Pons (tissue), 1 donor: ENCODE measurements around the gene CTNND2.
"Not testable (repeated sequence)": the region's sequence is repeated elsewhere in the genome, so short reads cannot be mapped to it uniquely, and the experiment has no call there.

Experiments used
- DNase-seq: peaks from one replicate; pipeline ENCODE4 v3.0.0-alpha.2; 2016; ENCODE audit warnings: low spot score

Gene CTNND2

GRCh38 chr5:11873587-11873986 is 30.7 kb downstream of the CTNND2 start:
- no peak for DNase-seq

DNA sequence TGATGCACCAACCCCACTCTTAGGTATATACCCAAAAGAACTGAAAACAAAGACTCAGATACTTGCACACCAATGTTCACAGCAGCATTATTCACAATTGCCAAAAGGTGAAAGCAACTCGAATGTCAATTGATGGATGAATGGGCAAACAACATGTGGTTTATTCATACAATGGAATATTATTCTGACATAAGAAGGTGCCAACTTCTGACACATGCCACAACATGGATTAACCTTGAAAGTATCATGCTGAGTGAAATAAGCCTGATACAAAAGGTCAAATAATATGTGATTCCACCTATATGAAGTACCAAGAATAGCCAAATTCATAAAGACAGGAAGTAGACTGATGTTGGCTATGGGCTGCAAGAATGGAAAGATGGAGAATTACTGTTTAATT is 35.0 kb downstream of the CTNND2 start:
- no peak for DNase-seq

GRCh38 chr5:11863911-11864310 is 40.3 kb downstream of the CTNND2 start:
- DNase-seq = no peak

DNA sequence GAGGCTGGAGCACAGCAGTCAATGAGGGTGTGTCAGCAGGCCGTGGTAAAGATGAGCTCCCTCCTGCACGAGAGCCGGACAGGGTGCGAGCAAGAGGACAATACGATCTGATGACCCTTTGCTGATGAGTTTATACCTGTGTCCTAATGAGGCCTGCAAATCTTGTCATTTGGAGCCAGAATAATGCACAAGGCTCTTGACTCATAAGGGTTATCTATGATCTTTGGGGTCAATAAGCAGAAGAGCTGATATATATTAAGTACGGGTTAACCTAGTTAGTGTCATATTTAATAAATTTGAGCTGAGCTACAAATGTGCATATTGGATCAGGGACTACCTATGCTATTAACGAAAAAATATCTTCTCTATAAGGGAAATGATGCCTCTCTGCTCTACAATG is 46.9 kb downstream of the CTNND2 start:
- DNase-seq = no peak

GRCh38 chr5:11854936-11855335 is 49.3 kb downstream of the CTNND2 start:
- no peak for DNase-seq

- DNase-seq = no peak
These were observed 50.5 kb downstream of the CTNND2 start for GRCh38 chr5:11853796-11854195.

DNA sequence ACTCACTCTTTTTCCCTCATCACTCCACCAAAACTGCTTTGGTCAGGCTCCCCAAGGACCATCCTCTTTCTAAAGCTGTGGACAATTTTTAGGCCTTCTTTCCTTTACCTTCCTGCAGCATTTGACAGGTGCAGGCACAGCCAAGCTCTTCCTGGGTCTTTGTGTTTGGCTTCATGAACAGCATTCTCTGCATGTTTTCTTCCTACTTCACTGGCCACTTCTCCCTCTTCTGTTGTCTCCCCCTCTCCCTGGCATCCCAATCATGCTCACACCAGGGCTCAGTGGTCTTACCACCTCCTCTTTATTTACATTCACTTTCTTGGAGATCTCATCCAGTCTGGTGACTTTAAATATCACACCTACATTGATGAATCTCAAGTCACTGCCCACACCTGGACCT is 51.1 kb downstream of the CTNND2 start:
- no peak for DNase-seq

DNA sequence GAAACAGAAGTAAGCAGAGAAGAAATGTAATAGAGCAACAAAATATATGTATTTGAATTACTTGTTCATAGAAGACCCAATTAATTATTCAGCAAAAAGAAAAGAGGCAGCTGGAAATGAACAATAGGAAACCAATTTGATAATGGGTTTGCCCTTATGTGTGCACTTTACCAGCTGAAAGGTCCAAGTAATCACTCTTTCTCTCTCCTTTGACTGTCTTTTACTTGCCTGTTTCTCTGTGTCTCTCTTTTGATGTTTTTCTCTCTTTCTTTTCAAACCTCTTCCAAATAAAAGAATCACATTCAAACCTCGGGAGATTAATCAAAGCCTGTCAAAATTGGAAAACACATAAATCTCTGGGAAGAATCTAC is 51.5 kb downstream of the CTNND2 start:
- no peak for DNase-seq

GRCh38 chr5:11851965-11852716 is 52.1 kb downstream of the CTNND2 start:
- no peak for DNase-seq

DNA sequence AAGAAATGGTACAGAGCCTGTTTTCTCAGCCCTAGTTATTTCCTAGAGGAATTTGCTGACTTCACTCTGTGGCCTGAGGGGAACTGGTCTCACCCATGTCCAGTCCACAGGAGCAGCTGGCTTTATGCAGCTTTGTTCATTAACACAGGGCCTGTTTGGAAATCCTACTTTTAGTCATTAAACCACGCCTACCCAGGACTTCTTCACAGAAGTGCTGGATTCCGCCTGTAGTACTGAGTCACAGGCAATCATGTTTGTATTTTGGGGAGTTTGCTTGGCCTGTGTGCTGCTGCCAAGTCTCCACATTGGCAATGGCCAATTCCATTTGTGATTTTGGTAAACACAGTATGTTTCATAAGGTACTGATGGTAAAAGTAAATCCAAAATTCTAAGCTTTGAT is 52.8 kb downstream of the CTNND2 start:
- DNase-seq = no peak

DNA sequence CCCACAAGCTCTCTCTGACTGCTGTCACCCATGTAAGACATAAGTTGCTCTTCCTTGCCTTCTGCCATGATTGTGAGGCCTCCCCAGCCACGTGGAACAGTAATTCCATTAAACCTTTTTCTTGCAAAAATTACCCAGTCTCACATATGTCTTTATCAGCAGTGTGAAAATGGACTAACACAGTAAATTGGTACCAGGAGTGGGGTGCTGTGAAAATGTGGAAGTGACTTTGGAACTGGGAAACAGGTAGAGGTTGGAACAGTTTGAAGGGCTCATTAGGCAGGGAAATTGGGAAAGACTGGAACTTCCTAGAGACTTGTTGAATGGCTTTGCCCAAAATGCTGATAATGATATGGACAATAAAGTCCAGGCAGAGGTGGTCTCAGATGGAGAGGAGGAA is 75.7 kb downstream of the CTNND2 start:
- DNase-seq = not testable (repeated sequence)

DNA sequence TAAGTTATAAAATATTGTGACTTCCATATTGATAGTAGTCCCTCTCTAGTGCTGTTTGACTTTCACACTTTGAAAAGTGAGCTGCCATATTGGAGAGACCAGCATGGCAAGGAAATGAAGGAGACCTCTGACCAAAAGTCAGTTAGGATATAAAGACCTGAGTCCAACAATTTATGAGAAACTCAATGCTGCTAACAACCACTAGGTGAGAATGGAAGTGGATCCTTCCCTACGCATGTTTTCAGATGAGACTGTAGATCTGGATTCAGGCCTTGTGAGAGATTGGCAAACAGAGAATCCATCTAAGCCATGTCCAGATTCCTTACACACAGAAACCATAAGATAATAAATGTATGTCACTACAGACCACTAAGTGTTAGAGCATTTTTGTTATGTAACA is 81.6 kb downstream of the CTNND2 start:
- DNase-seq = no peak

DNA sequence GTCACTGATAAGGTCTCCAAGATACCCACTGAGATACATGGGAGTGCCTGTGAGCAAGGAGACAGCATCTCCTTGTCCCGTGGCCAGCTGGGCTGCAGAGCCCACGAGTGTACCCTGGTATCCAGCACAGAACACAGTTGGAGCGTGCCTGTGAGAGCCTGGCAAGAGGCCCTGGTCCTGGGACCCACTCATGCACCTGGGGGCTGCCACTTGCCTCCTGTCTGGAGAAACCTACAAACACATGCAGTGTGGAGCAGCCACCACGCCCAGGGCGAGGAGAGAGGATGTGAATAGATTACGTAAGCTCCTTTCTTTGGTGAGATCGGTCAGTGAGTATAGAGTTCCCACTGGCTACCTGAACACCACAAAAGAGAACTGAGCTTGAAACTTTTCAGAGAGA is 88.3 kb downstream of the CTNND2 start:
- no peak for DNase-seq

DNA sequence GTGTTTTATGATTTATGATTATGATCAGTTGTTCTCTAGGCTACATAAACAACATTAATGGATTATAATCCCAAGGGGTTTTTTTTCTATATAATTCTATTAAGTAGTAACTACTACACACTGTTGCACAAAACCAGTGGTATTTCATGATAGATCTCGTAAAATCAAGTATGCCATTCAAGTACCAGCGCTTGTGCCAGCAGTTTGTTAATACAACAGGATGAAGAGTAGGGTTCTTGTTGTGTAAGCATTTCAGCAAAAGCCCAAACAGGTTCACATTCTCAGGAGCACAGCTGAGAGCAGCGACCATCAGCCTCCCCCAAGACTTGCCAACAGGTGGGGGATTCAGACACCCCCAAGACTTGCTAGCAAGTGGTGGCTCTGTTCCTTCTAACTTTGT is 88.8 kb downstream of the CTNND2 start:
- no peak for DNase-seq

DNA sequence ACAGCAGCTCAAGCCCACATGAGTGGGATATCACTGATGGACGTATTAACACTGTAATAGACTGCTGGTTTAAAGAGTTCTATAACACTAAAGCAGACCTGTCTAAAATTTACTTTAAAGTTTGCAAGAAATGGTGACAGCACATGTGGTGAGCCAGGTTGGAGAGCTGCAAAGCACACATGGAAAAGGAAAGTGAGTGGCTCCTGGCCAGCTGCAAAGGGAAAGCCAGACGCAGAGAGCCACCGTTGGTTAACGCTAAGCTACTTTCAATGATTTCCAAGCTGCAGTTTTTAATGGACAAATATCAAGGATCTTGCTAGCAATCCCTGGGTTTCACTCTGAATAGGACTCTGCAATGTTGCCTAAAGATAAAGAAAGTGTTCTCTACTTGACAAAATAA is 89.9 kb downstream of the CTNND2 start:
- DNase-seq = no peak

GRCh38 chr5:11809407-11809806 is 94.8 kb downstream of the CTNND2 start:
- DNase-seq = no peak

DNA sequence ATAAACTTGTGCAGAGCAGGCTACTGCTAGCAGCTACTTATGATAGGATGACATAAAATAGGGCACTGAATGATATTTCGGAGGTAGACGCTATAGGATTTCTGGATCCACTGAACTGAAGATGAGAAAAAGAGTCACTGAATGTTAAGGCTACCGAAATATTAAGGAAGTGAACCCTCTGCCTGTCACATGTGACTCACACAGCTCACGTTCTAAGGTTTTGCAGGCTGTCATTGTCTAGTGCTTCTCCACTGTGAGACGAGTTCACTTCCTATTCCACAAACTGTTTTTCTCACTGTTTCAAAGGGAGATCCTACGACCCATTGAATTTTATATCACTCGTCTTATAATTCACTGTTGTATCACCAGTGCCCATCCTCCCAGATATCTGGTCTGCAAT is 100.8 kb downstream of the CTNND2 start:
- no peak for DNase-seq

DNA sequence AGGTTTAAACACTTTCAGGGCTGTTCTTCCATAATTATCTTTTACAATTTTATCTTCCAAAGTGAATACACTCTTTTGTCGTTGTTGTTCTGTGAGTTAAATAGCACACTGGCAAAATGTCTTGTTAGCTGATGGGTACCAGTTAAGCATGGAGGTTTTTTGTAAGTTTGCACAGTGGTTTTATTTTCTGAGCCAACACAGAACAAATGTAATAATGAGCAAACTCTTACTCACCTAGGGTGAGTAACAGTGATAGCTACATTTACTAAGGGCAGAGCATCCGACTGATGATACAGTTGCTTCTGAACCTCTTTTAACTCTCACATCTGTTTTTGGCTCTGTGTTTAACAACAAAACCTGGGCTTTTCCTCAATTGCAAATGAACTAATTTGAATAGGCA is 103.2 kb downstream of the CTNND2 start:
- no peak for DNase-seq

DNA sequence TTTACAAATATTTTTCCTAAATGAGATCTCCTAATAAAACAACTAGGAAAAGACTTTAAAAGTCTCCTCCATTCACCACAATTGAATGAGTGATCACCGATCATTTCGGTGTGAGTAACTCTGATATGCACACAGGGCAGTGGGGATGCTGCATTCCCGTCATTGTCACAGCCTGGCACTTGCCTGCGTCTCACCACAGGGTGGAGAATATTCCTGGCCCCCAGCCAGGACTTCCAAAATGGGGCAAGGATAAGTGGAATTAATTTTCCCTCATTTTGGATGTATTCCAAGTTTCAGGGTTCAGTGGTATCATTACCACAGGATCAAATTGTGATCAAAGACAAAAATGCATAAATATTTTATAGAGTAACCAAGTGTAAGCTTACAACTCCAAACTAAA is 107.1 kb downstream of the CTNND2 start:
- DNase-seq = peak; percentile 42

DNA sequence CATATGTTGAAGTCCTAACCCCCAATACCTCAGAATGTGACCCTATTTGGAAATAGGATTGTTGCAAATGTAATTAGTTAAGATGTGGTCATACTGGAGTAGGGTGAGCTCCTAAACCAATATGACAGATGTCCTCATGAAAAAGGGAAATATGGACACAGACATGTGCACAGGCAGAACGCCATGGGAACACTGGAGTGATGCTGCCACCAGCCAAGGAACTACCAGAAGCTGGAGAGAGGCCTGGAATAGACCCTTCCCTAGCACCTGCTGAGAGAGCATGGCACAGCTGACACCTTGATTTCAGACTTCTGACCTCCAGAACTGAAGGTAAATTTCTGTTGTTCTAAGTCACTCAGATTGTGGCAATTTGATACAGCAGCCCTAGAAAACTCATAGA is 110.8 kb downstream of the CTNND2 start:
- no peak for DNase-seq

DNA sequence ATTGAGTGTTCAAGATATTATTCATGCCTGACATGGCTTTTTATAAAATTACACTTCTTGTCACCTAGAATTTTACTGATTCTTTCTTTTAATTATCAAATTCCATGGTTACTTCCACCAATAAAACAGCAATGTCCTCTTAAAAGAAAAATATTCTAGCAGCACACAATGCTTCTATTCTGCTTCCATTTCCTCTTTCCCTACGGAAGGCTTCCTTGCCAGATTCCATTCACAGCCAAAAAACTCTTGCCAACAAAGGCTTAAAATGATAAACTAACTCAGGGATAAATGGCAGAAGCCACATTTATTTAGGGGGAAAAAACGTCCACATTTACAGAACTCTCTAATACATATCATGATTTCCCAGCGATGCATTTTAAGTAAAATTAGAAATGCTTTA is 111.6 kb downstream of the CTNND2 start:
- peak; percentile 57 for DNase-seq

DNA sequence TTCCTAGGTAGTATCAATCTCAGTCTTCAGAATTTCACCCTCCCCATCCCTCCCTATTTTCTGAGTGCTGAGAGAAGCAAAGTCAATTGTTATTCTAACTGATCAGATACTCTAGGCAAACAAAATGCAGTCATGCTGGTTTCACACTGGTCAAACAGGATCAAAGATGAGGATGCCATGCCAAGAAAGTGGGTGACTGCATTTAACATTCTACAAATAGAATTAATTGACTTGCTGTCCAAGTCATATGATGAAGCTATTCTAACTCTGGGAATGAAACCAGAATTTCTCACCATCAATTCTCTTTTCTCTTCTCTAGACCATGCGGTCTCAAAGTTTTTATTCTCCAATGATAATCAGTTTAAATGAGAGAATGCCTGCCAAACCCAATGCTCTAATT is 112.5 kb downstream of the CTNND2 start:
- DNase-seq = peak; percentile 67

- no peak for DNase-seq
These were observed 114.0 kb downstream of the CTNND2 start for GRCh38 chr5:11790201-11790600.

- DNase-seq = no peak
These were observed 118.4 kb downstream of the CTNND2 start for GRCh38 chr5:11785771-11786352.
